GM21825 (cell line): ENCODE results near the gene INPP5A.
"Not testable (repeated sequence)": the region's sequence is repeated elsewhere in the genome, so short reads cannot be mapped to it uniquely, and the experiment has no call there.

Experiments
- ATAC-seq: cut with Tn5 transposase; IDR thresholded peaks from one replicate; pipeline ENCODE4 v1.9.1; 2021; ENCODE audit warnings: mild to moderate bottlenecking, moderate library complexity; ENCODE audit not compliant: unreplicated experiment

INPP5A gene

GRCh38 chr10:132593389-132593788 is 55.8 kb downstream of the INPP5A start:
- peak; percentile 58 for ATAC-seq

DNA sequence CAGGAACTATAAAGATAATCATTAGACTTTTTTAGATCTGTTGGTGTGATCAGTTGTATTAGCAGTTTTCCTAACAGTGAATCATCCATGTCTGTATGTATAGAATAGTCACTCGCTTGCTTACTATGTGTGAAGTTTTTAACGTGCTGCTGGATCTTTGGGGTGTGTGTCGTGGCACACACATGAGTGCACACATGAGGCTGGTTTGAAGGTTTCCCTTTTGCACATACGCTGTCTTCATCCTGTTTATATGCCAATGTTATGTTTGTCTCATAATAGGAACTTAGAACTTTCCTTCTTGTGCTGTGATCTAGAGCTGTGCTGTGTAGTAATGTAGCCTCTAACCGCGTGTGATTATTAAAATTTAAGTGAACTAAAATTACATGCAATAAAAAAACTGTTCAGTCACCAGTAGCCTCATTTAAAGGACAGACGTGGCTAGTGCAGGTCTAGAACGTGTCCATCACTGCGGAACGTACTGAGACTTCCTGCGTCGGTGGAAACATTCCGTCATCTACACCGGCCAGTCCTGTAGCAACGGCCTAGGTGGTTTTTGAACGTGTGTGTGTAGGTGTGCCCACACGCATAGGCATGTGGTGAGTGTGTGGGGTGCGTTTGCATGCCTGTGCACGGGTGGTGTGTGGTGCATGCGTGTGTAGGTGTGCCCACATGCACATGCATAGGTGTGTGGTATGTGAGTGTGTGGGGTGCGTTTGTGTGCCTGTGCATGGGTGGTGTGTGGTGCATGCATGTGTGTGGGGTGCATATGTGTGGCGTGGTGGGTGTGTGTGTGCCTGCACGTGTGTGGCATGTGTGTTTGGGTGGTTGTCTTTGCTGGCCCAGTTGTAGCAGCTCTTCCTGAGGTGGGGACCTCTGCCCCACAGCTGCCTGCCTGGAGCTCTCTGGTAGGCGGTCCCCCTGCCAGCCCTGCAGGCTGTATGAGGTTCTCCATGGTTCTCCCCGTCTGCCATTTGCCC is 56.6 kb downstream of the INPP5A start:
- peak; percentile 53 for ATAC-seq

DNA sequence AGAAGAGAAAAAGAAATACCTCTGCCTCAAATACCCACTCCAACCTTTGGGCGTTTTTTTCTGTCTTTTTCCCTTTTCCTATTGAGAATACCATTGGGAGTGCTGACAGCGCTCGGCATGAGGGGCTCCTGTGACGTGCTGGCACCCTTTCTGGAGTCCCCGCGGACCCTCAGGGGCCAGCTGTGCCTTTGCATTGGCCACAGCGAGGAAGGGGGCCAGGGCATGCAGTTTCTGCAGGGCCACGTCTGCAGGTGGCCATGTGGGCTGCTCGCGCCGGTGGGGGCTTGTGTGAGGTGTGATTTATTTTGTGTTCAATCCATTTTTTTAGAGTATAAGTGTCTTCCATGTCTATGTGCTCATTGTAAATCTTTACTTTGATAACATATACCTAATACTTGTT is 57.4 kb downstream of the INPP5A start:
- no peak for ATAC-seq

- no peak for ATAC-seq
These were observed 58.3 kb downstream of the INPP5A start for GRCh38 chr10:132595854-132596253.

- ATAC-seq, result no peak
These were observed 59.2 kb downstream of the INPP5A start for GRCh38 chr10:132596742-132597279.

DNA sequence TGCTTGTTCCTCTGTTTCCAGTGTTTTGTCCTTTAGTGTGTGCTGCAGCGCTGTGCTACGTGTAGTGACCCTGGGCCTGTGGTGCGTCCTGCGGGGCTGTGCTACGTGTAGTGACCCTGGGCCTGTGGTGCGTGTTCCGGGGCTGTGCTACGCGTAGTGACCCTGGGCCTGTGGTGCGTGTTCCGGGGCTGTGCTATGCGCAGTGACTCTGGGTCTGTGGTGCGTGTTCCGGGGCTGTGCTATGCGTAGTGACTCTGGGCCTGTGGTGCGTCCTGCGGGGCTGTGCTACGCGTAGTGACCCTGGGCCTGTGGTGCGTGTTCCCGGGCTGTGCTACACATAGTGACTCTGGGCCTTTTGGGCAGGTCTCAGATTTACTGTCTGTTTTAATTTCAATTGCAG is 60.1 kb downstream of the INPP5A start:
- no peak for ATAC-seq

DNA sequence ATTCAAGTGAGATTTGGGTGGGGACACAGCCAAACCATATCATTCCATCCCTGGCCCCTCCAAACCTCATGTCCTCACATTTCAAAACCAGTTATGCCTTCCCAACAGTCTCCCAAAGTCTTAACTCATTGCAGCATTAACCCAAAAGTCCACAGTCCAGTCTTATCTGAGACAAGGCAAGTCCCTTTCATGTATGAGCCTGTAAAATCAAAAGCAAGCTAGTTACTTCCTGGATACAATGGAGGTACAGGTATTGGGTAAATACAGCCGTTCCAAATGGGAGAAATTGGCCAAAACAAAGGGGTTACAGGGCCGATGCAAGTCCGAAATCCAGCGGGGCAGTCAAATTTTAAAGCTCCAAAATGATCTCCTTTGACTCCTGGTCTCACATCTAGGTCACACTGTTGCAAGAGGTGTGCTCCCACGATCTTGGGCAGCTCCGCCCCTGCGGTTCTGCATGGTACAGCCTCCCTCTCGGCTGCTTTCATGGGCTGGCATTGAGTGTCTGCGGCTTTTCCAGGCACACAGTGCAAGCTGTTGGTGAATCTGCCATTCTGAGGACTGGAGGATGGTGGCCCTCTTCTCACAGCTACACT is 61.5 kb downstream of the INPP5A start:
- ATAC-seq, result not testable (repeated sequence)

DNA sequence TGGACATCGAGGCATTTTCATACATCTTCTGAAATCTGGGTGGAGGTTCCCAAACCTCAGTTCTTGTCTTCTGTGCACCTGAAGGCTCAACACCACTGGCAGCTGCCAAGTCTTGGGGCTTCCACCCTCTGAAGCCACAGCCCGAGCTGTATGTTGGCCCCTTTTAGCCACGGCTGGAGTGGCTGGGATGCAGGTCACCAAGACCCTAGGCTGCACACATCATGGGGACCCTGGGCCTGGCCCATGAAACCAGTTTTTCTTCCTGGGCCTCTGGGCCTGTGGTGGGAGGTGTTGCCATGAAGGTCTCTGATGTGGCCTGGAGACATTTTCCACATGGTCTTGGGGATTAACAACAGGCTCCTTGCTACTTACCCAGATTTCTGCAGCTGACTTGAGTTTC is 62.1 kb downstream of the INPP5A start:
- no peak for ATAC-seq

DNA sequence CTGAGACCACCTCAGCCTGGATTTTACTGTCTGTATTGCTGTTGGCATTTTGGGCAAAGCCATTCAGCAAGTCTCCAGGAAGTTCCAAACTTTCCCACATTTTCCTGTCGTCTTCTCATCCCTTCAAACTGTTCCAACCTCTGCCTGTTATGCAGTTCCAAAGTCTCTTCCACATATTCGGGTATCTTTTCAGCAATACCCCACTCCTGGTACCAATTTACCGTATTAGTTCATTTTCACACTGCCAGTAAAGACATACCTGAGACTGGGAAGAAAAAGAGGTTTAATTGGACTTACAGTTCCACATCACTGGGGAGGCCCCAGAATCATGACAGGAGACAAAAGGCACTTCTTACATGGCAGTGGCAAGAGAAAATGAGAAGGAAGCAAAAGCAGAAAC is 62.8 kb downstream of the INPP5A start:
- ATAC-seq, result no peak

- no peak for ATAC-seq
These were observed 64.0 kb downstream of the INPP5A start for GRCh38 chr10:132601567-132601966.

DNA sequence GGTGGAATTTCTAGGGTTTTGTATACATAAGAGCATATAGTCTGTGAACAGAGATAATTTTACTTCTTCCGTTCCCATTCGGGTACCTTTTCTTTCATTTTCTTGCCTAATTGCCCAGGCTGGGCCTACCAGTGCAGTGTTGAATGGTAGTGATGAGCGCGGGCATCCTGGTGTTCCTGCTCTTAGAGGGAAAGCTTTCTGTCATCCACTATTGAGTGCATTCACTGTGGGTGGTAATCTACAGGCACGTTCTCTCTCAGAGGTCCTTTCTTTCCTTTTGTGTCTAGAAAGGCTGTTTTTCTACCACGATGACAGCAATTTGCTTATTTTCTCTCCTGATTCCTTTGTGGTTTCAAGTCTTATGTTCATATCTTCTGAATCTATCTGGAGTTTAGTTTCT is 65.0 kb downstream of the INPP5A start:
- ATAC-seq, result no peak

GRCh38 chr10:132603851-132604533 is 66.4 kb downstream of the INPP5A start:
- no peak for ATAC-seq

DNA sequence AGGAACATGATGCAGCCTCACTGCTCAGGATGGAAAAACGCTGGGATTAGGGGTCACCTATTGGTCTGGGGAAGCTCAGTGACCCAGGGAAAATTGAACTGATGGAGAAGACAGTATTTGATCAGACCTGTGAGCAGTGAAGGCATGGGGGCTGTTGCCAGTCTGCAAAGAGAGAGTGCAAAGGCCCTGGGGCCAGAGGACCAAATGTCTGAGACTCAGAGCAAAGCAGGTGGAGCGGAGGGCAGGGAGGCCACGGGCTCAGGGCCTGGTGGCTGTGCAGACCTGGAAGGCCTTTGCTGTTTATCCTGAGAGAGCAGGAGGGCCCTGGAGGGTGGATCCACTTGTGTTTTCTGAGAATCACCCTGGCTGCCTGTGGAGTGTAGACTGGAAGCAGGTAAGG is 67.1 kb downstream of the INPP5A start:
- ATAC-seq, result no peak

GRCh38 chr10:132605390-132605789 is 67.8 kb downstream of the INPP5A start:
- no peak for ATAC-seq

GRCh38 chr10:132606031-132606491 is 68.5 kb downstream of the INPP5A start:
- ATAC-seq, result no peak

GRCh38 chr10:132606536-132607316 is 69.1 kb downstream of the INPP5A start:
- no peak for ATAC-seq

- ATAC-seq, result no peak
These were observed 69.9 kb downstream of the INPP5A start for GRCh38 chr10:132607491-132607890.

- no peak for ATAC-seq
These were observed 70.4 kb downstream of the INPP5A start for GRCh38 chr10:132607961-132608495.

DNA sequence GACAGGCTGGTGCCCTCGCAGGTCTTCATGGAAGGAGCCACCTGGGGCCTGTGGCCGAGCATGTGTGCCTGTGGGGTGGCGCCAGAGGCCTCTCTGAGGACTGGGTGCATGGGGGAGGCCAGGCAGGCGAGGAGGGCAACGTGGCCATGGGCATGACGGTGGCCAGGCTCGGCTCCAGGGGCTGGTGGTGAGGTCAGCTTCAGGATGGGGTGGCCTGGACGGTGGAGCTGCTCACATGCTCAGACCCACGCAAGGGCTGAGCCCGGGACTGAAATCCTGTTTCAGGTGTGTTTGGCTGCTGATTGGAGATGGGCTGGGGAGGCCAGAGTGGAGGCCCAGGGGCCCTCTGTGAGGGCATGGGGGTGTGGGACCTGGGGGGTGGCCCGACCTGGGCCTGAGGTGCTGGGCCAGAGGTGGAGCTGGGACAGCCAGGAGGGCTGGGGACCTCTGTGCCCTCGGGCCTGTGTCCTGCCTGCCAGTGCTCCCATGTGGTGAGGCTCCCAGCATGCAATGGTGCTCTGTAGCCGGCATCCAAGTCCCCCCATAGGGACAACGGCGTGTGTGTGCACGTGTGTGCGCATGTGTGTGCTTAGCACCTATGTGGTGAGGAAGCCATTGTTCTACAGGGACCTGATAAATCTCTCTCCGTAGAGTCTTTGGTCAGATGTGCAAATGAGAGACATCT is 71.1 kb downstream of the INPP5A start:
- no peak for ATAC-seq

DNA sequence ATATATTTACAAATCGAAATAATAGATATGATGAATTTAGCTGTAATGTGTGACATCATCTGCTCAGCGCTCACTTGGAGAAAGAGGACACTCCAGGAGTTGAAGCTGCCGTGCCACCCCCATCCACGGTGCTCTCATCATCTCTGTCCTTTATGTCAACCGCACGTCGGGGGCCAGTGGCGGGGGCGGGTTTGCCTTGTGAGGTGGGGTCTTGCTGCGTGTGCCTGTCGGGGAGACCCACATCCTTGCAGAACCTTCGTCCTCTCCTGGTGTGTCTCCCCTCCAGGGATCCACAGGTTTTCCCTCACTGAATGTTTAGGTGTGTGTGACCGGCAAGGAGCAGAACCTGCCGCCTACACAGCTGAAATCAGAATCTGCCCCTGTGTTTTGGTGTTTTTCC is 71.6 kb downstream of the INPP5A start:
- no peak for ATAC-seq
